OCI-LY7 (cell line): ENCODE results near the gene KCNQ4. TPM values are rescaled to one million over a fixed set of nuclear protein-coding genes. Genes with fewer than 3 reads are reported as not detected.

Experiments
- Bru-seq: library from RNA; stranded (reverse); fragments of 400-500 nt; gene quantifications from one replicate; lab custom pipeline; 2021; lab: Mats Ljungman, UMichigan
- BruChase-seq, 2 experiments: library from RNA; stranded (reverse); fragments of 400-500 nt; gene quantifications; one replicate each; lab custom pipeline; 2021; lab: Mats Ljungman, UMichigan
- BruUV-seq: library from RNA; stranded (reverse); fragments of 400-500 nt; replicated peaks from 2 replicates; lab custom pipeline; 2021; lab: Mats Ljungman, UMichigan
- CTCF ChIA-PET: fragments of 300-600 bp; sonication (Branson Sonifier 250); formaldehyde crosslinking; loops from one replicate; lab custom pipeline; 2022; ENCODE audit warnings: antibody characterized with exemption; ENCODE audit not compliant: unreplicated experiment; lab: Charles Lee
- POLR2A ChIA-PET: fragments of 300-600 bp; sonication (Branson Sonifier 250); formaldehyde crosslinking; loops from one replicate; lab custom pipeline; 2022; ENCODE audit warnings: antibody characterized with exemption; lab: Charles Lee
- DNase-seq: peaks from one replicate; pipeline ENCODE4 v3.0.0-alpha.2; 2015; ENCODE audit warnings: low spot score
- H2AFZ ChIP-seq: fragments of 200-600 bp; sonication (generic), shearing (Covaris generic); 2 replicates; pipeline ENCODE4 v1.6.1; 2014; ENCODE audit warnings: mild to moderate bottlenecking, antibody characterized with exemption, low read length, moderate library complexity
- H3K27ac ChIP-seq: fragments of 200-600 bp; sonication (generic); 2 replicates; pipeline ENCODE4 v1.5.1; 2014; ENCODE audit warnings: mixed run types, low read depth, mild to moderate bottlenecking, moderate library complexity, low read length, inconsistent platforms; ENCODE audit not compliant: poor library complexity, severe bottlenecking
- H3K36me3 ChIP-seq: fragments of 200-600 bp; sonication (generic); 2 replicates; pipeline ENCODE4 v1.6.1; 2014; ENCODE audit warnings: mild to moderate bottlenecking, antibody characterized with exemption, low read length, moderate library complexity, mixed read lengths; ENCODE audit not compliant: insufficient read depth
- H3K4me1 ChIP-seq: fragments of 200-600 bp; sonication (generic); 2 replicates; pipeline ENCODE4 v1.5.1; 2014; ENCODE audit warnings: mild to moderate bottlenecking, low read length; ENCODE audit not compliant: insufficient read depth, poor library complexity, severe bottlenecking
- H3K4me2 ChIP-seq: fragments of 200-600 bp; sonication (generic); 2 replicates; pipeline ENCODE4 v1.6.1; 2014; ENCODE audit warnings: mild to moderate bottlenecking, low read length
- H3K4me3 ChIP-seq: fragments of 200-600 bp; sonication (generic); 2 replicates; pipeline ENCODE4 v1.5.1; 2014; ENCODE audit warnings: mild to moderate bottlenecking, low read depth, low read length; ENCODE audit not compliant: poor library complexity, severe bottlenecking
- H3K79me2 ChIP-seq: fragments of 200-600 bp; sonication (generic); 2 replicates; pipeline ENCODE4 v1.6.1; 2016; ENCODE audit warnings: low read depth, mild to moderate bottlenecking, low read length, moderate library complexity, mixed read lengths; ENCODE audit not compliant: insufficient read depth
- H3K9me2 ChIP-seq: fragments of 200-600 bp; sonication (generic); 2 replicates; pipeline ENCODE4 v1.6.1; 2016; ENCODE audit warnings: mild to moderate bottlenecking, low read length, mixed read lengths; ENCODE audit not compliant: insufficient read depth
- H3K9me3 ChIP-seq: fragments of 200-600 bp; sonication (generic); 2 replicates; pipeline ENCODE4 v1.6.1; 2014; ENCODE audit warnings: mild to moderate bottlenecking, mixed run types, low read length, mixed read lengths
- H4K20me1 ChIP-seq: fragments of 200-600 bp; sonication (generic); 2 replicates; pipeline ENCODE4 v1.6.1; 2014; ENCODE audit warnings: mild to moderate bottlenecking, antibody characterized with exemption, low read length, moderate library complexity, mixed read lengths; ENCODE audit not compliant: insufficient read depth
- EZH2phosphoT487 ChIP-seq: fragments of 200-600 bp; sonication (generic); IDR thresholded peaks from 2 replicates; pipeline ENCODE4 v1.6.1; 2018; ENCODE audit warnings: low read depth, borderline replicate concordance, mild to moderate bottlenecking, mixed run types, antibody characterized with exemption, low read length, moderate library complexity, mixed read lengths
- intact Hi-C: fragments of 100-400 bp; cut with micrococcal nuclease; formaldehyde crosslinking; loops from one replicate; pipeline ENCODE4 v1.10.0; 2022; ENCODE audit not compliant: unreplicated experiment
- long read RNA-seq: library from polyadenylated mRNA; stranded (forward); transcript quantifications from one replicate; pipeline ENCODE4 v2.0.0, GENCODE V29; 2022
- total RNA-seq, 2 experiments: library from RNA; depleted of rRNA in 1 of 2; stranded (reverse); fragments of >200 nt in 1 of 2; shearing (Covaris generic) in 1 of 2; gene quantifications; 2 replicates each; pipeline ENCODE4 v1.2.3, GENCODE V29; 2014 to 2022
- TF ChIP-seq, protein P1 (sequence below): fragments of 200-600 bp; sonication (generic); conservative IDR thresholded peaks from 2 replicates; pipeline ENCODE4 v1.5.1; 2014; ENCODE audit warnings: mild to moderate bottlenecking, antibody characterized with exemption, low read length, moderate library complexity, mixed read lengths

The KCNQ4 gene
- 0.16 and 0.33 TPM in 2 replicates for total RNA-seq (2014; rRNA removed; shearing (Covaris generic))
- 0.37 and 0.49 TPM in 2 replicates for total RNA-seq (2022)
- percentile 28 among the genes with signal in this experiment for Bru-seq, nascent RNA
- BruChase-seq, experiment 1, labeled RNA remaining after a 6-hour chase = percentile 23 among the genes with signal in this experiment
- percentile 26 among the genes with signal in this experiment for BruChase-seq, experiment 2, labeled RNA remaining after a 2-hour chase
- long read RNA-seq = 0 reads

GRCh38 chr1:40783001-40783905 lies at the start of gene KCNQ4:
KCNQ4 (plus strand) TSS chr1:40783787; CDS start chr1:40784094, 307 bp downstream.
- H3K4me1 ChIP-seq = no peaks in the 10 kb centered on the region
- no peaks in the 10 kb centered on the region for H3K9me3 ChIP-seq
- no peaks in the 10 kb centered on the region for H3K79me2 ChIP-seq
- DNase-seq = no peak
- CTCF ChIA-PET = no interaction called here
- no peak within 1 kb of the TSS for H3K4me3 ChIP-seq
- H4K20me1 ChIP-seq = no peaks in the 10 kb centered on the region
- TF ChIP-seq EZH2phosphoT487 = no peak
- TF ChIP-seq, protein P1, sequence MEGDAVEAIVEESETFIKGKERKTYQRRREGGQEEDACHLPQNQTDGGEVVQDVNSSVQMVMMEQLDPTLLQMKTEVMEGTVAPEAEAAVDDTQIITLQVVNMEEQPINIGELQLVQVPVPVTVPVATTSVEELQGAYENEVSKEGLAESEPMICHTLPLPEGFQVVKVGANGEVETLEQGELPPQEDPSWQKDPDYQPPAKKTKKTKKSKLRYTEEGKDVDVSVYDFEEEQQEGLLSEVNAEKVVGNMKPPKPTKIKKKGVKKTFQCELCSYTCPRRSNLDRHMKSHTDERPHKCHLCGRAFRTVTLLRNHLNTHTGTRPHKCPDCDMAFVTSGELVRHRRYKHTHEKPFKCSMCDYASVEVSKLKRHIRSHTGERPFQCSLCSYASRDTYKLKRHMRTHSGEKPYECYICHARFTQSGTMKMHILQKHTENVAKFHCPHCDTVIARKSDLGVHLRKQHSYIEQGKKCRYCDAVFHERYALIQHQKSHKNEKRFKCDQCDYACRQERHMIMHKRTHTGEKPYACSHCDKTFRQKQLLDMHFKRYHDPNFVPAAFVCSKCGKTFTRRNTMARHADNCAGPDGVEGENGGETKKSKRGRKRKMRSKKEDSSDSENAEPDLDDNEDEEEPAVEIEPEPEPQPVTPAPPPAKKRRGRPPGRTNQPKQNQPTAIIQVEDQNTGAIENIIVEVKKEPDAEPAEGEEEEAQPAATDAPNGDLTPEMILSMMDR = no peak
- no peaks in the 10 kb centered on the region for H3K9me2 ChIP-seq
- intact Hi-C loops = no loop called here
- no TSS peak for BruUV-seq
- H3K36me3 ChIP-seq = no peaks in the 10 kb centered on the region
- H2AFZ ChIP-seq = no peak within 1 kb of the TSS
- H3K27ac ChIP-seq = no peak within 1 kb of the TSS
- POLR2A ChIA-PET = interaction anchor here (1.1 kb wide), 1 partner anchor 11 kb away, joined by 3 read pairs; no protein-coding TSS in a partner anchor
- H3K4me2 ChIP-seq = no peak within 1 kb of the TSS

DNA sequence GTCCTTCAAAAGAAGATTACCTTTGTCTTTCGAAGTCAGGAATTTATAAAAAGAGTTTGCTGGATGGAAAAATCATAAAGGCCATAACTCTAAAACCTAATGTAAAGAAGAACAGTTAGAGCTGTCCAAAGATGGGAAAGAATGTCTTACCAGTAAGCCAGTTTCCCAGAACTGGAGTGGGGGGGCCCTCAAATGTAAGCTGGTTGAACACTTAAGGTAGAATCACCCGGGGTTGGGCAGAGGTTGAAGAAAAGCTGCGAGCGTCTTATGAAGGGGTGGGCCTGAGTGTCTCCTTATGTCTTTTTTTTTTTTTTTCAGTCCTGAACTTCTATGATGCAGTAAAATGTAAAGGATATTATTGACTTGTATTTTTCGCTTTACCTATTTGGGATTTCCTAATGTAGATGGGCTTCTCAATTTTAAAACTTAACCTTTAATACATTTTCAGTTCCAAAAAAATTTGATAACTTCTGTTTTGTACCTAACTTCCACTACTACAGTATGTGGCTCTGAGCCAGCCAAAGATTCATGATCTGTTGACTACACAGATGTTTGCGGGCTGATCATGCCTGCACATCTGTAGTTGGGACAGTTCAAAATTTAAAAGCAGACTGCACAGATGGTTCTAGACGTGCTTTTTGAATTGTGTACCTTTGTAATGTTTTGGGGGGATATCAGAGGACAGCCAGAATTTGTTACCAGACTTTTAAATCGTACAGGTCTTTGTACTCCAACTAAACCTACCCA lies 48.5 kb upstream of the KCNQ4 start:
- Histone ChIP-seq H3K36me3 (peaks cover 48% of the 10 kb centered on the region), H3K4me1 (no peaks in the 10 kb centered on the region), H2AFZ (no peak overlapping the region), H3K79me2 (peaks cover 57% of the 10 kb centered on the region), H3K27ac (no peak overlapping the region), H3K9me2 (no peaks in the 10 kb centered on the region), H4K20me1 (0 out of 2 replicates have a peak, but pooled peaks cover 8% of the 10 kb centered on the region), H3K9me3 (no peaks in the 10 kb centered on the region), H3K4me2 (no peak overlapping the region), H3K4me3 (no peak overlapping the region)
- no peak for DNase-seq
- intact Hi-C loops = no loop called here
- ChIA-PET POLR2A (interaction anchor here (0.6 to 1.3 kb wide), 4 partner anchors 9 to 47 kb away, joined by 3 to 4 read pairs (median 3); no protein-coding TSS in a partner anchor), CTCF (no interaction called here)
- BruUV-seq = no TSS peak
- TF ChIP-seq EZH2phosphoT487 = no peak
- TF ChIP-seq, protein P1 = no peak
